SU-DHL-6 (cell line): Measurements from ENCODE around the gene PDLIM5.

Source experiments
- H2AFZ ChIP-seq: fragments of 200-600 bp; sonication (generic); 2 replicates; pipeline ENCODE4 v1.6.1; 2014; ENCODE audit warnings: low read depth, mild to moderate bottlenecking, moderate library complexity, mixed read lengths, antibody characterized with exemption, low read length; ENCODE audit not compliant: severe bottlenecking
- H3F3A ChIP-seq: fragments of 200-600 bp; shearing (Covaris generic); 2 replicates; pipeline ENCODE4 v1.6.0; 2016; ENCODE audit warnings: antibody characterized with exemption, mild to moderate bottlenecking; ENCODE audit not compliant: insufficient read depth
- H3K27ac ChIP-seq: fragments of 200-600 bp; sonication (generic); 2 replicates; pipeline ENCODE4 v1.5.1; 2016; ENCODE audit warnings: low read depth, mild to moderate bottlenecking, low read length, moderate library complexity, mixed read lengths
- H3K27me3 ChIP-seq: fragments of 200-600 bp; sonication (generic), shearing (Covaris generic); 2 replicates; pipeline ENCODE4 v1.6.0; 2014; ENCODE audit warnings: mild to moderate bottlenecking, low read length
- H3K36me3 ChIP-seq: fragments of 200-600 bp; sonication (generic); 2 replicates; pipeline ENCODE4 v1.6.1; 2014; ENCODE audit warnings: mild to moderate bottlenecking, low read length, mixed read lengths
- H3K4me2 ChIP-seq: fragments of 300-600, 200-600 bp; shearing (Covaris generic), sonication (generic); 2 replicates; pipeline ENCODE4 v1.6.0; 2014; ENCODE audit warnings: low read length, low read depth, mild to moderate bottlenecking; ENCODE audit not compliant: poor library complexity, severe bottlenecking
- H3K4me3 ChIP-seq: fragments of 200-600 bp; sonication (generic); 2 replicates; pipeline ENCODE4 v1.5.1; 2014; ENCODE audit warnings: antibody characterized with exemption, low read length, mild to moderate bottlenecking, mixed read lengths; ENCODE audit not compliant: insufficient read depth, poor library complexity, severe bottlenecking
- H3K79me2 ChIP-seq: fragments of 200-600 bp; sonication (generic); 2 replicates; pipeline ENCODE4 v1.6.1; 2014; ENCODE audit warnings: mild to moderate bottlenecking, low read length, moderate library complexity; ENCODE audit not compliant: insufficient read depth
- H3K9ac ChIP-seq: fragments of 200-600 bp; sonication (generic); 2 replicates; pipeline ENCODE4 v1.7.0; 2014; ENCODE audit warnings: mild to moderate bottlenecking, low read length
- H3K9me2 ChIP-seq: fragments of 200-600 bp; sonication (generic); replicated peaks from 2 replicates; pipeline ENCODE4 v1.6.1; 2014; ENCODE audit warnings: low read length; ENCODE audit not compliant: insufficient read depth
- H3K9me3 ChIP-seq: fragments of 200-600 bp; sonication (generic); 2 replicates; pipeline ENCODE4 v1.6.1; 2014; ENCODE audit warnings: low read length, mixed read lengths; ENCODE audit not compliant: insufficient read depth
- H4K20me1 ChIP-seq: fragments of 200-600 bp; sonication (generic); 2 replicates; pipeline ENCODE4 v1.6.1; 2014; ENCODE audit warnings: low read depth, mild to moderate bottlenecking, antibody characterized with exemption, low read length, moderate library complexity, mixed read lengths
- EZH2phosphoT487 ChIP-seq: fragments of 200-600 bp; sonication (generic), shearing (Covaris generic); conservative IDR thresholded peaks from 2 replicates; pipeline ENCODE4 v1.6.1; 2018; ENCODE audit warnings: mild to moderate bottlenecking, antibody characterized with exemption, low read length, moderate library complexity, mixed read lengths
- TF ChIP-seq, protein P1 (sequence below): fragments of 200-600 bp; sonication (generic); IDR thresholded peaks from one replicate; pipeline ENCODE4 v1.5.1; 2017; ENCODE audit warnings: antibody characterized with exemption, mild to moderate bottlenecking, low read length, moderate library complexity; ENCODE audit not compliant: insufficient read depth, poor library complexity, severe bottlenecking

PDLIM5 gene

DNA sequence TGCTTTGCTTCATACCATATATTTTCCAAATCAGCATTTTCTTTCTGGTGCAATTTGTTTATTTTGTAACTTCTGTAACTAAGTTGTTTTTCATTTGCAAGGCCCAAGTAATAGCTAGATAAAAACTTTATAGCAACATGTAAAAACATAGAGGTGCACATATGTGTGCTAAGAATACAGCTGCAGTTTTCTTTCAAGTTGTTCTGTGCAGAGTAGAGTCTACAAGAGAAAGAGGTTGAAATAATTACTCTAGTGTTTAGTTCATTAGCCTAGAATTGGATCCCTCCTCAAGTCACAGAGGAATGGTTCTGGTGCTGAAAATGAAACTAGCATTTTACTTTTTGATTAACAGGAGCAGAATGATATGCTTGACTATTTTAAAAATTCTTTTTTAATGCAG, 32.2 kb upstream of the PDLIM5 start:
- no peaks in the 10 kb centered on the region for H3K27me3 ChIP-seq
- H3K9me3 ChIP-seq = no peaks in the 10 kb centered on the region
- H3K9ac ChIP-seq = no peak overlapping the region
- H3K36me3 ChIP-seq = no peaks in the 10 kb centered on the region
- H3K4me2 ChIP-seq = no peak overlapping the region
- no peaks in the 10 kb centered on the region for H3K79me2 ChIP-seq
- H3F3A ChIP-seq = no peaks in the 10 kb centered on the region
- TF ChIP-seq, protein P1, sequence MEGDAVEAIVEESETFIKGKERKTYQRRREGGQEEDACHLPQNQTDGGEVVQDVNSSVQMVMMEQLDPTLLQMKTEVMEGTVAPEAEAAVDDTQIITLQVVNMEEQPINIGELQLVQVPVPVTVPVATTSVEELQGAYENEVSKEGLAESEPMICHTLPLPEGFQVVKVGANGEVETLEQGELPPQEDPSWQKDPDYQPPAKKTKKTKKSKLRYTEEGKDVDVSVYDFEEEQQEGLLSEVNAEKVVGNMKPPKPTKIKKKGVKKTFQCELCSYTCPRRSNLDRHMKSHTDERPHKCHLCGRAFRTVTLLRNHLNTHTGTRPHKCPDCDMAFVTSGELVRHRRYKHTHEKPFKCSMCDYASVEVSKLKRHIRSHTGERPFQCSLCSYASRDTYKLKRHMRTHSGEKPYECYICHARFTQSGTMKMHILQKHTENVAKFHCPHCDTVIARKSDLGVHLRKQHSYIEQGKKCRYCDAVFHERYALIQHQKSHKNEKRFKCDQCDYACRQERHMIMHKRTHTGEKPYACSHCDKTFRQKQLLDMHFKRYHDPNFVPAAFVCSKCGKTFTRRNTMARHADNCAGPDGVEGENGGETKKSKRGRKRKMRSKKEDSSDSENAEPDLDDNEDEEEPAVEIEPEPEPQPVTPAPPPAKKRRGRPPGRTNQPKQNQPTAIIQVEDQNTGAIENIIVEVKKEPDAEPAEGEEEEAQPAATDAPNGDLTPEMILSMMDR = no peak
- no peak for TF ChIP-seq EZH2phosphoT487
- no peak overlapping the region for H2AFZ ChIP-seq
- H3K27ac ChIP-seq = no peak overlapping the region
- no peaks in the 10 kb centered on the region for H3K9me2 ChIP-seq
- H4K20me1 ChIP-seq = no peaks in the 10 kb centered on the region
- no peak overlapping the region for H3K4me3 ChIP-seq

DNA sequence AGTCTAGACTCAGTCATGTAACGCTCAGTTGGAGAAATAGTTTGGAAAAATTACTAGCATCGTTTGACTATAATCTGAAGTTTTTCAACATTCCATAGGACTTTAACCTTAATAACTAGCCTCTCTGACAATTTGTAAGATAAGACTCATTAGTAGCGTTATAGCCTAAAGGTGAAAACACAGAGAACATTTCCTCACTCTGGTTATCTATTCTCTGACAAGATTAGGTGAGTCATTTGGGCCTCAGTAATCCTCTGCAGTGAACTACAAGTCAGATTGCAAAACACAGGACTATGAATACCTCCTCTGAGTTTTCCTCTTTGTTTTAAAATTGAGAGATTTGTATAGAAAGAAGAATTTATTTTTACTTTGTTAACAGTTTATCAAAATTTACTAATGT, 31.8 kb upstream of the PDLIM5 start:
- H3K4me2 ChIP-seq = no peak overlapping the region

DNA sequence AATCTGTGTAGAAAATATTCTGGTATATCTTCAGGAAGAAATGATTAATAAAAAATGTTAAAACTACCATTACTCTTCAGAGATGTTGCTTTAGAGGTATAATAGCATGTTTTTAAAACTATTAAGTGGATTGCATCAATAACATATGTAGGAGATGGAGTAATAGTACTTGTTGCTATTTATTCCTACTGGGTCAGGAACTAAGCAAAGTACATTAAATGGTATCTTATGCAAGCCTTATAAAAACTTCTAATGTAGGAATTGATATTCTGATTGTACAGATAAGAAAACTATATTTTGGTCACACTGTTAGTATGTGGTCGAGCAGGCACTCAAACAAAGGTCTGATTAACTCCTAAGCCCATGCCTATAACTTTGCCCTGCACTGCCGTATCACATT, 31.4 kb upstream of the PDLIM5 start:
- Histone ChIP-seq H3K27ac (no peak overlapping the region), H2AFZ (no peak overlapping the region)

More for the DNA sequence above, 31.8 kb upstream of the PDLIM5 start:
- Histone ChIP-seq H3F3A (no peaks in the 10 kb centered on the region), H3K9ac (no peak overlapping the region), H3K27ac (no peak overlapping the region), H3K27me3 (no peaks in the 10 kb centered on the region), H3K4me3 (no peak overlapping the region), H3K9me2 (no peaks in the 10 kb centered on the region), H3K79me2 (no peaks in the 10 kb centered on the region), H3K36me3 (no peaks in the 10 kb centered on the region), H2AFZ (no peak overlapping the region), H3K9me3 (no peaks in the 10 kb centered on the region), H4K20me1 (no peaks in the 10 kb centered on the region)
- TF ChIP-seq, protein P1 = no peak
- no peak for TF ChIP-seq EZH2phosphoT487

More for the DNA sequence above, 31.4 kb upstream of the PDLIM5 start:
- Histone ChIP-seq H3K9me2 (no peaks in the 10 kb centered on the region), H3K27me3 (no peaks in the 10 kb centered on the region), H3F3A (no peaks in the 10 kb centered on the region), H4K20me1 (no peaks in the 10 kb centered on the region), H3K4me2 (no peak overlapping the region), H3K36me3 (no peaks in the 10 kb centered on the region), H3K79me2 (no peaks in the 10 kb centered on the region), H3K4me3 (no peak overlapping the region), H3K9me3 (no peaks in the 10 kb centered on the region), H3K9ac (no peak overlapping the region)
- TF ChIP-seq, protein P1 = no peak
- no peak for TF ChIP-seq EZH2phosphoT487
